Erythroblast (primary cell): Measurements from ENCODE around the gene CWC15.

Experiments used
- GATA1 ChIP-seq: IDR thresholded peaks from 2 replicates; pipeline ENCODE4 v1.6.1; 2011; ENCODE audit warnings: low read depth, mild to moderate bottlenecking, control low read depth, low read length, moderate library complexity
- POLR2A ChIP-seq: IDR thresholded peaks from 2 replicates; pipeline ENCODE4 v1.6.1; 2011; ENCODE audit warnings: mild to moderate bottlenecking, low read length

DNA sequence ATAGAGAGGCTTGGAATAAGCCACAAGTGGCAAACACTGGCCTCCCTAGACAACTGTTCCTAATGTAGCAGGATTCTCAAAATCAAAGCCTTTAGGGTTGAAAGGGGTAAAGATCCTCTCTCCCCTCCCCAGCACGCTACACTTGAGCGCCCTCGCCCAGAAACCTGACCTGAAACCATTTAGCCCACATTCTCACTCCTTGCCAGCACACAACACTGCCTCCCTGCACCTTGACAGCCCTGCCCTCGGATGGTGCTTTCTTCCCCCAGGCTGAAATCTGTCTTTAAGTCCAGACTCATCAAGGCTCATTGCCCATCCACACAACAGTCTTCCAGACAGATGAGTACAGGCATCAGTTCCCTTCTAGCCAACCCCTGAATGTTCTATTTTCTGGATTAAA lies 26.5 kb downstream of the CWC15 start:
- TF ChIP-seq POLR2A (no peak), GATA1 (no peak)
